Adrenal gland (tissue), 12 donors: ENCODE results near the gene NOB1. TPM values are rescaled to one million over a fixed set of nuclear protein-coding genes. Genes with fewer than 3 reads are reported as not detected.
"Not testable (repeated sequence)": the region's sequence is repeated elsewhere in the genome, so short reads cannot be mapped to it uniquely, and the experiment has no call there.

Experiments
- DNase-seq, 7 donors: peaks; one replicate each; pipeline ENCODE4 v3.0.0-alpha.2; 2019 to 2020
- H3K27ac ChIP-seq, 5 donors: fragments of 200-600 bp; sonication (generic) in 4 of 5; 1 replicate in 3 of 5; 2 replicates in 2 of 5; pipeline versions ENCODE4 v1.5.1 to v1.8.0; 2016 to 2020; ENCODE audit warnings: mild to moderate bottlenecking in 1 of 5
- H3K27me3 ChIP-seq: fragments of 200-600 bp; 2 replicates; pipeline ENCODE4 v1.8.0; 2021
- H3K36me3 ChIP-seq, 2 donors: fragments of 200-600 bp; replicated peaks in 1 of 2; 1 replicate in 1 of 2; 2 replicates in 1 of 2; pipeline versions ENCODE4 v1.5.1 to v1.8.0; 2018 to 2022
- H3K4me1 ChIP-seq, 2 donors: fragments of 200-600 bp; replicated peaks in 1 of 2; 1 replicate in 1 of 2; 2 replicates in 1 of 2; pipeline versions ENCODE4 v1.5.1 to v1.8.0; 2018 to 2021
- H3K4me3 ChIP-seq, 4 donors: fragments of 200-600 bp; sonication (generic) in 3 of 4; one replicate each; pipeline ENCODE4 v1.5.1; 2016 to 2018
- H3K9me3 ChIP-seq, 3 donors: fragments of 200-600 bp; sonication (generic) in 1 of 3; replicated peaks in 1 of 3; 1 replicate in 2 of 3; 2 replicates in 1 of 3; pipeline versions ENCODE4 v1.5.1 to v1.8.0; 2016 to 2021
- CTCF ChIP-seq, 6 experiments: fragments of 450-650 bp in 4 of 6; fragments of 200-600 bp in 2 of 6; sonication (generic) in 1 of 6; IDR thresholded peaks; 1 replicate in 5 of 6; 2 replicates in 1 of 6; pipeline versions ENCODE4 v1.5.1 to v1.8.0; 2016 to 2021; ENCODE audit warnings: antibody characterized with exemption in 6 of 6, mild to moderate bottlenecking in 2 of 6, moderate library complexity in 1 of 6
- POLR2A ChIP-seq, 2 donors: fragments of 450-650 bp; IDR thresholded peaks; one replicate each; pipeline ENCODE4 v1.6.1; 2017; ENCODE audit warnings: antibody characterized with exemption in 2 of 2, mild to moderate bottlenecking in 2 of 2, moderate library complexity in 1 of 2
- WGBS, 4 donors: extraction: QIAGEN DNeasy Blood & Tissue Kit in 2 of 4; methylation state at CpG; one replicate each; pipeline versions ENCODE4 v1.1.5 to v1.1.7; 2013 to 2017; 5-methylcytosine and 5-hydroxymethylcytosine counted together
- intact Hi-C, 2 donors: fragments of 100-400 bp; cut with DNase I; formaldehyde crosslinking; loops; one replicate each; pipeline versions ENCODE4 v1.14.1 to v1.15.0; 2022 to 2023
- polyA plus RNA-seq, 3 donors: library from polyadenylated mRNA; stranded (reverse); fragments of 200-250 nt in 2 of 3; fragments of 350-450 nt in 1 of 3; fragmentation: Illumina TruSeq in 1 of 3; extraction: RNeasy Lipid Tissue Mini Kit (QIAGEN cat#74804) in 1 of 3; gene quantifications; one replicate each; pipeline ENCODE4 v1.2.3, GENCODE V29; 2013 to 2014
- total RNA-seq, 9 donors: library from RNA; depleted of rRNA in 4 of 9; stranded (reverse); fragments of >200 nt in 4 of 9; fragments of 120-200 nt in 1 of 9; fragmentation: NEBNext Ultra II Directional in 1 of 9; extraction: Animal tissue kit (Norgen Biotek cat#: 25700) in 1 of 9; gene quantifications; one replicate each; pipeline versions ENCODE4 v1.1.0 to v1.2.4, GENCODE V29; 2013 to 2023
- donor health status: healthy with polysubstance abuse.
- donor health status: Bipolar disorder and iron deficiency.
- donor health status: DM: yes; HTN: yes; CAD: no.
- donor health status: DM: no; HTN: no; CAD: no.
- donor health status: DM: no; HTN: no; CAD: no.
- donor health status: DM: yes; HTN: yes; CAD: no.

NOB1 gene
- total and polyA plus RNA-seq, 12 donors: 26.9 to 98.4 (median 70.4) TPM

GRCh38 chr16:69744363-69745231 lies 10.1 kb downstream of the NOB1 start:
- no peak overlapping the region for H3K27ac ChIP-seq
- H3K36me3 ChIP-seq: peaks cover 0 to 92% of the 10 kb centered on the region in 2 donors
- TF ChIP-seq CTCF (IDR thresholded peaks at IDR 0.05) (no peak), POLR2A (IDR thresholded peaks at IDR 0.05) (no peak)
- H3K4me3 ChIP-seq: no peak overlapping the region
- DNase-seq: no peak
- intact Hi-C loops: no loop called here
- WGBS, 4 donors: 93 to 95% (median 94%) methylated on average over 31 to 35 of the region's 35 CpGs
- H3K27me3 ChIP-seq: no peaks in the 10 kb centered on the region
- H3K9me3 ChIP-seq: no peaks in the 10 kb centered on the region
- peaks cover 31 to 46% of the 10 kb centered on the region in 2 donors for H3K4me1 ChIP-seq

- Histone ChIP-seq H3K27me3 (no peaks in the 10 kb centered on the region), H3K4me3 (no peak overlapping the region), H3K36me3 (peaks cover 0 to 70% of the 10 kb centered on the region in 2 donors), H3K4me1 (peaks cover 27 to 42% of the 10 kb centered on the region in 2 donors), H3K9me3 (no peaks in the 10 kb centered on the region), H3K27ac (peak overlapping the region in 3 of 5 donors; percentile 75 to 86 (median 80))
- whole genome bisulfite sequencing, 4 donors: 71 to 76% (median 73%) methylated on average over 32 to 41 of the region's 41 CpGs
- intact Hi-C loops: no loop called here
- DNase-seq: peak; percentile 80 to 95 (median 92)
- no peak for TF ChIP-seq CTCF (IDR thresholded peaks at IDR 0.05)
- no peak for TF ChIP-seq POLR2A (IDR thresholded peaks at IDR 0.05)
Observed at GRCh38 chr16:69741951-69742904, 12.5 kb downstream of the NOB1 start.

GRCh38 chr16:69741519-69741918 lies 13.2 kb downstream of the NOB1 start:
- TF ChIP-seq CTCF (IDR thresholded peaks at IDR 0.05) (no peak), POLR2A (IDR thresholded peaks at IDR 0.05) (no peak)
- no peak overlapping the region for H3K4me3 ChIP-seq
- peaks cover 23 to 38% of the 10 kb centered on the region in 2 donors for H3K4me1 ChIP-seq
- no peaks in the 10 kb centered on the region for H3K9me3 ChIP-seq
- DNase-seq: peak in 1 of 7 donors; percentile 44
- intact Hi-C loops: no loop called here
- H3K27ac ChIP-seq: peak overlapping the region in 4 of 5 donors; percentile 75 to 86 (median 82)
- WGBS, 4 donors: 30 to 37% (median 32%) methylated on average over 8 of the region's 8 CpGs
- H3K36me3 ChIP-seq: peaks cover 0 to 66% of the 10 kb centered on the region in 2 donors
- no peaks in the 10 kb centered on the region for H3K27me3 ChIP-seq

- no peak for TF ChIP-seq POLR2A (IDR thresholded peaks at IDR 0.05)
- TF ChIP-seq CTCF (IDR thresholded peaks at IDR 0.05): no peak
- no peak for DNase-seq
- Histone ChIP-seq H3K4me1 (peaks cover 8 to 15% of the 10 kb centered on the region in 2 donors), H3K9me3 (no peaks in the 10 kb centered on the region), H3K27ac (no peak overlapping the region), H3K27me3 (no peaks in the 10 kb centered on the region), H3K36me3 (no peaks in the 10 kb centered on the region), H3K4me3 (no peak overlapping the region)
- intact Hi-C loops: no loop called here
- 92 to 98% (median 93%) methylated on average over 5 to 6 of the region's 6 CpGs for WGBS, 4 donors
Observed at GRCh38 chr16:69732101-69732500, 22.6 kb downstream of the NOB1 start.

- H3K4me1 ChIP-seq: peaks cover 14 to 22% of the 10 kb centered on the region in 2 donors
- DNase-seq, H3K9me3 ChIP-seq, H3K36me3 ChIP-seq, H3K27me3 ChIP-seq, intact Hi-C loops, H3K27ac ChIP-seq, H3K4me3 ChIP-seq: not testable (repeated sequence)
- 76 to 100% (median 87%) methylated on average over 4 to 5 of the region's 5 CpGs for WGBS, 4 donors
Observed at GRCh38 chr16:69731280-69731679, 23.4 kb downstream of the NOB1 start.

GRCh38 chr16:69729030-69729429 lies 25.7 kb downstream of the NOB1 start:
- H3K27me3 ChIP-seq, H3K27ac ChIP-seq, H3K36me3 ChIP-seq, H3K4me3 ChIP-seq, DNase-seq, H3K9me3 ChIP-seq, intact Hi-C loops: not testable (repeated sequence)
- peaks cover 21 to 22% of the 10 kb centered on the region in 2 donors for H3K4me1 ChIP-seq
- 75 to 96% (median 87%) methylated on average over 2 to 4 of the region's 4 CpGs for WGBS, 4 donors
